Liver (tissue), 9 donors: ENCODE results near the gene GCNT2. TPM values are rescaled to one million over a fixed set of nuclear protein-coding genes. Genes with fewer than 3 reads are reported as not detected.

Source experiments
- DNase-seq: peaks from one replicate; pipeline ENCODE4 v3.0.0-alpha.2; 2017; ENCODE audit warnings: low spot score
- H3K27ac ChIP-seq, 2 donors: one replicate each; pipeline ENCODE4 v1.7.0; 2013; ENCODE audit warnings: inconsistent platforms in 2 of 2, low read length in 2 of 2, control low read depth in 1 of 2, low read depth in 1 of 2, mild to moderate bottlenecking in 1 of 2
- H3K27me3 ChIP-seq, 4 donors: one replicate each; pipeline versions ENCODE4 v1.6.1 to v1.7.0; 2013; ENCODE audit warnings: low read length in 3 of 4, inconsistent platforms in 1 of 4, mild to moderate bottlenecking in 1 of 4, moderate library complexity in 1 of 4; ENCODE audit not compliant: control insufficient read depth in 4 of 4, insufficient read depth in 4 of 4
- H3K36me3 ChIP-seq, 4 donors: one replicate each; pipeline versions ENCODE4 v1.6.1 to v1.7.0; 2013; ENCODE audit warnings: low read length in 3 of 4, mild to moderate bottlenecking in 3 of 4, low read depth in 1 of 4, moderate library complexity in 1 of 4; ENCODE audit not compliant: control insufficient read depth in 4 of 4, insufficient read depth in 3 of 4
- H3K4me1 ChIP-seq, 4 donors: one replicate each; pipeline versions ENCODE4 v1.6.1 to v1.7.0; 2013; ENCODE audit warnings: low read length in 3 of 4, mild to moderate bottlenecking in 3 of 4, moderate library complexity in 1 of 4; ENCODE audit not compliant: control insufficient read depth in 4 of 4, insufficient read depth in 4 of 4
- H3K4me3 ChIP-seq, 3 donors: one replicate each; pipeline versions ENCODE4 v1.6.1 to v1.7.0; 2013; ENCODE audit warnings: low read length in 3 of 3, control low read depth in 1 of 3, low read depth in 1 of 3, mild to moderate bottlenecking in 1 of 3
- H3K9ac ChIP-seq, 2 donors: one replicate each; pipeline ENCODE4 v1.7.0; 2013; ENCODE audit warnings: low read length in 2 of 2, mild to moderate bottlenecking in 2 of 2, moderate library complexity in 2 of 2, control low read depth in 1 of 2, low read depth in 1 of 2
- H3K9me3 ChIP-seq, 4 donors: one replicate each; pipeline versions ENCODE4 v1.6.1 to v1.7.0; 2013; ENCODE audit warnings: low read length in 3 of 4; ENCODE audit not compliant: control insufficient read depth in 4 of 4
- EGR1 ChIP-seq, 2 donors: IDR thresholded peaks; 2 replicates each; pipeline ENCODE4 v1.6.1; 2016 to 2018; ENCODE audit warnings: antibody characterized with exemption in 2 of 2, low read depth in 2 of 2
- FOXA1 ChIP-seq: IDR thresholded peaks from 2 replicates; pipeline ENCODE4 v1.6.1; 2016; ENCODE audit warnings: antibody characterized with exemption
- FOXA2 ChIP-seq: IDR thresholded peaks from 2 replicates; pipeline ENCODE4 v1.6.1; 2016; ENCODE audit warnings: antibody characterized with exemption
- GABPA ChIP-seq, 2 donors: IDR thresholded peaks in 1 of 2; conservative IDR thresholded peaks in 1 of 2; 2 replicates each; pipeline ENCODE4 v1.6.1; 2016; ENCODE audit warnings: antibody characterized with exemption in 2 of 2, mild to moderate bottlenecking in 1 of 2, moderate library complexity in 1 of 2
- HNF4A ChIP-seq, 2 donors: conservative IDR thresholded peaks; 2 replicates each; pipeline ENCODE4 v1.6.1; 2016; ENCODE audit warnings: antibody characterized with exemption in 2 of 2, mild to moderate bottlenecking in 2 of 2
- HNF4G ChIP-seq: IDR thresholded peaks from 2 replicates; pipeline ENCODE4 v1.6.1; 2016; ENCODE audit warnings: antibody characterized with exemption
- JUND ChIP-seq, 2 donors: IDR thresholded peaks; 2 replicates each; pipeline ENCODE4 v1.6.1; 2016; ENCODE audit warnings: antibody characterized with exemption in 2 of 2
- MAX ChIP-seq: IDR thresholded peaks from 2 replicates; pipeline ENCODE4 v1.6.1; 2016; ENCODE audit warnings: antibody characterized with exemption
- RAD21 ChIP-seq, 2 donors: IDR thresholded peaks; 2 replicates each; pipeline ENCODE4 v1.6.1; 2016; ENCODE audit warnings: antibody characterized with exemption in 2 of 2, mild to moderate bottlenecking in 2 of 2
- REST ChIP-seq: IDR thresholded peaks from 2 replicates; pipeline ENCODE4 v1.6.1; 2016; ENCODE audit warnings: antibody characterized with exemption, mild to moderate bottlenecking
- RXRA ChIP-seq, 2 donors: IDR thresholded peaks; 2 replicates each; pipeline ENCODE4 v1.6.1; 2017 to 2018; ENCODE audit warnings: antibody characterized with exemption in 2 of 2, mild to moderate bottlenecking in 1 of 2
- SP1 ChIP-seq: IDR thresholded peaks from 2 replicates; pipeline ENCODE4 v1.6.1; 2018; ENCODE audit warnings: antibody characterized with exemption, mild to moderate bottlenecking
- TAF1 ChIP-seq: conservative IDR thresholded peaks from 2 replicates; pipeline ENCODE4 v1.6.1; 2016; ENCODE audit warnings: antibody characterized with exemption, mild to moderate bottlenecking
- YY1 ChIP-seq: IDR thresholded peaks from 2 replicates; pipeline ENCODE4 v1.6.1; 2016; ENCODE audit warnings: antibody characterized with exemption, mild to moderate bottlenecking
- ZBTB33 ChIP-seq: IDR thresholded peaks from 2 replicates; pipeline ENCODE4 v1.6.1; 2016; ENCODE audit warnings: antibody characterized with exemption
- WGBS: extraction: QIAGEN DNeasy Blood & Tissue Kit; methylation state at CpG from one replicate; pipeline ENCODE4 v1.1.7; 2013; 5-methylcytosine and 5-hydroxymethylcytosine counted together
- polyA plus RNA-seq, 2 donors: library from polyadenylated mRNA; stranded (reverse) in 1 of 2; unstranded in 1 of 2; fragments of 200-250 nt in 1 of 2; fragments of >200 nt in 1 of 2; fragmentation: Nextera tagmentation in 1 of 2; extraction: Ambion mirVana in 1 of 2; gene quantifications; one replicate each; pipeline versions ENCODE4 v1.2.1 to v1.2.3, GENCODE V29; 2013 to 2015
- total RNA-seq, 2 donors: library from RNA; depleted of rRNA; stranded (reverse); fragments of >200 nt; gene quantifications; one replicate each; pipeline ENCODE4 v1.2.3, GENCODE V29; 2014
- TF ChIP-seq, protein P1 (sequence below): IDR thresholded peaks from 2 replicates; pipeline ENCODE4 v1.6.1; 2016; ENCODE audit warnings: antibody characterized with exemption
- TF ChIP-seq, protein P2 (sequence below): fragments of 150-350 bp; IDR thresholded peaks from 2 replicates; pipeline ENCODE4 v1.5.1; 2017; ENCODE audit warnings: improper control_type of control experiment, low read depth, low read length; ENCODE audit not compliant: missing input control
- donor health status: healthy.
- donor health status: healthy.
- donor health status: healthy.
- donor health status: healthy.
- donor health status: healthy.

The GCNT2 gene
- total and polyA plus RNA-seq, 4 donors: 2.8 to 16.7 (median 4.2) TPM

GRCh38 chr6:10559522-10560152, 38.5 kb downstream of the GCNT2 start:
- Histone ChIP-seq H3K27ac (no peak overlapping the region), H3K27me3 (no peaks in the 10 kb centered on the region), H3K4me1 (peaks cover 7 to 29% (median 23%) of the 10 kb centered on the region in 4 donors), H3K9me3 (no peaks in the 10 kb centered on the region), H3K4me3 (no peak overlapping the region), H3K9ac (no peak overlapping the region), H3K36me3 (no peaks in the 10 kb centered on the region)
- TF ChIP-seq SP1: no peak
- no peak for TF ChIP-seq REST
- TF ChIP-seq EGR1 (IDR thresholded peaks at IDR 0.05; ENCODE audit: low read depth in 2 of 2): no peak
- no peak for TF ChIP-seq FOXA2
- no peak for TF ChIP-seq ZBTB33
- no peak for TF ChIP-seq GABPA (IDR thresholded peaks at IDR 0.05 in 1 of 2, conservative IDR thresholded peaks at IDR 0.05 in 1 of 2)
- TF ChIP-seq, protein P1, sequence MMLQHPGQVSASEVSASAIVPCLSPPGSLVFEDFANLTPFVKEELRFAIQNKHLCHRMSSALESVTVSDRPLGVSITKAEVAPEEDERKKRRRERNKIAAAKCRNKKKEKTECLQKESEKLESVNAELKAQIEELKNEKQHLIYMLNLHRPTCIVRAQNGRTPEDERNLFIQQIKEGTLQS: no peak
- TF ChIP-seq FOXA1: no peak
- no peak for TF ChIP-seq HNF4G
- no peak for TF ChIP-seq RAD21 (IDR thresholded peaks at IDR 0.05)
- TF ChIP-seq HNF4A (conservative IDR thresholded peaks at IDR 0.05): no peak
- TF ChIP-seq MAX: no peak
- no peak for DNase-seq
- 81% methylated on average over 9 of the region's 9 CpGs for whole genome bisulfite sequencing

- no peak overlapping the region for H3K27ac ChIP-seq
- no peaks in the 10 kb centered on the region for H3K27me3 ChIP-seq
- no peak overlapping the region for H3K4me3 ChIP-seq
- peaks cover 3 to 11% (median 8%) of the 10 kb centered on the region in 4 donors for H3K4me1 ChIP-seq
- no peaks in the 10 kb centered on the region for H3K36me3 ChIP-seq
- no peak overlapping the region for H3K9ac ChIP-seq
- WGBS: 75% methylated on average over 9 of the region's 9 CpGs
- DNase-seq: no peak
- no peaks in the 10 kb centered on the region for H3K9me3 ChIP-seq
- TF ChIP-seq MAX (no peak), YY1 (no peak), EGR1 (IDR thresholded peaks at IDR 0.05; ENCODE audit: low read depth in 2 of 2) (no peak), HNF4G (no peak), ZBTB33 (no peak), RAD21 (IDR thresholded peaks at IDR 0.05) (no peak), TAF1 (no peak), SP1 (no peak), FOXA2 (no peak), HNF4A (conservative IDR thresholded peaks at IDR 0.05) (no peak), JUND (IDR thresholded peaks at IDR 0.05) (no peak), FOXA1 (no peak), GABPA (IDR thresholded peaks at IDR 0.05 in 1 of 2, conservative IDR thresholded peaks at IDR 0.05 in 1 of 2) (no peak), RXRA (IDR thresholded peaks at IDR 0.05) (no peak)
- TF ChIP-seq, protein P1: no peak
- TF ChIP-seq, protein P2, sequence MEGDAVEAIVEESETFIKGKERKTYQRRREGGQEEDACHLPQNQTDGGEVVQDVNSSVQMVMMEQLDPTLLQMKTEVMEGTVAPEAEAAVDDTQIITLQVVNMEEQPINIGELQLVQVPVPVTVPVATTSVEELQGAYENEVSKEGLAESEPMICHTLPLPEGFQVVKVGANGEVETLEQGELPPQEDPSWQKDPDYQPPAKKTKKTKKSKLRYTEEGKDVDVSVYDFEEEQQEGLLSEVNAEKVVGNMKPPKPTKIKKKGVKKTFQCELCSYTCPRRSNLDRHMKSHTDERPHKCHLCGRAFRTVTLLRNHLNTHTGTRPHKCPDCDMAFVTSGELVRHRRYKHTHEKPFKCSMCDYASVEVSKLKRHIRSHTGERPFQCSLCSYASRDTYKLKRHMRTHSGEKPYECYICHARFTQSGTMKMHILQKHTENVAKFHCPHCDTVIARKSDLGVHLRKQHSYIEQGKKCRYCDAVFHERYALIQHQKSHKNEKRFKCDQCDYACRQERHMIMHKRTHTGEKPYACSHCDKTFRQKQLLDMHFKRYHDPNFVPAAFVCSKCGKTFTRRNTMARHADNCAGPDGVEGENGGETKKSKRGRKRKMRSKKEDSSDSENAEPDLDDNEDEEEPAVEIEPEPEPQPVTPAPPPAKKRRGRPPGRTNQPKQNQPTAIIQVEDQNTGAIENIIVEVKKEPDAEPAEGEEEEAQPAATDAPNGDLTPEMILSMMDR: no peak
These were observed 40.6 kb downstream of the GCNT2 start for GRCh38 chr6:10561611-10562199.
